T-helper 2 cell (primary cell): Measurements from ENCODE around the gene ZNF451.

ENCODE experiments used
- DNase-seq, 5 experiments: peaks; one replicate each; pipeline versions ENCODE4 v3.0.0 to v3.0.0-alpha.2; 2012 to 2022

The ZNF451 gene

DNA sequence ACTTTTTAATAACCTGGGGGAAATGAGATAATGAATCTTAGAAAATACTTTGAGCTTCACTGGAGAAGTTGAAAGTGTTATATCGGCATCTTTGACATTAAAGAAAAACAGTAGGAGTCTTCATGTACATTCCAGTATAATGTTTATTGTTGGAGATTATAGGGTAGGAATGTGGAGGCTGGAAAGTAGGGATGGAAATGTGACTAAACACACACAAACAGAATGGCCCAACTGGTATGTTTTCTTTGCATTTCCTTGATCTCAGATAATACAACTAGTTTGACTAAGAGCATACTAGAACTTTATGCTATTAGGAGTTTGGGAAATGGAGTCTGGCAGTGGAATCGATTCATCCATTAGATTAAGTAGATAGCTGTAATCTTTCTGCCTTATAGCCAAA lies 72.0 kb downstream of the ZNF451 start:
- no peak for DNase-seq

GRCh38 chr6:57162516-57162915 lies 72.5 kb downstream of the ZNF451 start:
- no peak for DNase-seq

- DNase-seq: no peak
Observed at GRCh38 chr6:57163956-57164355, 74.0 kb downstream of the ZNF451 start.

DNA sequence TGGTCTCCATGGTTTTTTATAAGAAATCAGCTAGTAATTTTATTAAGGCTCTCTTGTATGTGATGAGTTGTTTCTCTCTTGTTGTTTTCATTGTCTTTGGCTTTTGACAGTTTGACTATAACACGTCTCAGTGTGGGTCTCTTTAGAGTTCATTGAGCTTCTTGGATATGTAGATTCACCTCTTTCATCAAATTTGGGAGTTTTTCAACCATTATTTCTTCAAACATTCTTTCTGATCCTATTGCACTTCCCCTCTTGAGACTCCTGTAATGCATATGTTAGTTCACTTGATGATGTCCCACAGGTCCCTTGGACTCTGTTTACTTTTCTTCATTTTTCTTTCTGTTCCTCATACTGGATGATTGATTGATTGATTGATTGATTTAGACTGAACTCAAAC lies 75.1 kb downstream of the ZNF451 start:
- DNase-seq: no peak

DNA sequence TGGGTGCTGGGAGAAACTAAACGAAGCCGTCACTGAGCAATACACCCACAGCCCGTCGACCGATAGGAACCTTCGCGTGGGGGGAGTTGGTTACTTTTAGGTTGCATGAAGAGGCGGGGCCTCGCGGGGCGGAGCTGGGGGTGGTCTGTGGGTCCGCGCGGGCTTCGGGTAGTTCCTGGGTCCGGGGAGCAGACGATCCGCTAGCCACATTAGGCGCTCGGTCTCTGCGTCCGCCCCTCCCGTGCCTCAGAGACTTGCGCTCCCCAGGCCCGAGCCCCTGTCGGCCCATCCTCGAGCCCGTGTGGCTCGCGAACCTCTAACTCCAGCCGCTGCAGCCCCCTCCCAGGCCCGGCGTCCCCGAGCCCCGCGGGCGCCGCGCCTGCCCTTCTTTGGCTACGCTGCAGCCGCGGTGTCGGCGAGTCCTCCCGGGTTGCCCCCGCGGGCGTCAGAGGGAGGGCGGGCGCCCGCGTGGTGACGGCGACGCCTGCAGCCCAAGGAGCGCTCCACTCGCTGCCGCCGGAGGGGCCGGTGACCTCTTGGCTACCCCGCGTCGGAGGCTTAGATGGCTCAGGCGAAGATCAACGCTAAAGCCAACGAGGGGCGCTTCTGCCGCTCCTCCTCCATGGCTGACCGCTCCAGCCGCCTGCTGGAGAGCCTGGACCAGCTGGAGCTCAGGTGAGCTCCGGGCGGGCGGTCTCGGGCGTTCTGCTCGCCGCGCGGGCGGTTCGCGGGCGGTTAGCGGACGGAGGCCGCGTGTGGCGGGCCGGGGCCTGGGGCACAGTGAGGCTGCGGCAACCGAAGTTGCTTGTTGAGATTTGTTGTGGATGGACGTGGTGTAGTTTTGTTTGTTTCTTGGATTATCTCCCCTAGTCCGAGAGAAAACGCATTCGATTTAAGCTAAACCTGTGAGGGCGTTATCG lies 82.4 kb downstream of the ZNF451 start, which contains the start of gene BAG2:
Gene BAG2 (plus strand): TSS at position 191 of the 920 bp plus-strand sequence. CDS start 372 bp downstream, at position 563.
- DNase-seq: peak; percentile 57 to 96 (median 76)

GRCh38 chr6:57173056-57173885 lies 83.3 kb downstream of the ZNF451 start:
- DNase-seq: peak in 2 of 5 experiments; percentile 1 to 66

- no peak for DNase-seq
Observed at GRCh38 chr6:57173886-57174510, 84.0 kb downstream of the ZNF451 start.

GRCh38 chr6:57174511-57174907 lies 84.5 kb downstream of the ZNF451 start:
- DNase-seq: no peak

DNA sequence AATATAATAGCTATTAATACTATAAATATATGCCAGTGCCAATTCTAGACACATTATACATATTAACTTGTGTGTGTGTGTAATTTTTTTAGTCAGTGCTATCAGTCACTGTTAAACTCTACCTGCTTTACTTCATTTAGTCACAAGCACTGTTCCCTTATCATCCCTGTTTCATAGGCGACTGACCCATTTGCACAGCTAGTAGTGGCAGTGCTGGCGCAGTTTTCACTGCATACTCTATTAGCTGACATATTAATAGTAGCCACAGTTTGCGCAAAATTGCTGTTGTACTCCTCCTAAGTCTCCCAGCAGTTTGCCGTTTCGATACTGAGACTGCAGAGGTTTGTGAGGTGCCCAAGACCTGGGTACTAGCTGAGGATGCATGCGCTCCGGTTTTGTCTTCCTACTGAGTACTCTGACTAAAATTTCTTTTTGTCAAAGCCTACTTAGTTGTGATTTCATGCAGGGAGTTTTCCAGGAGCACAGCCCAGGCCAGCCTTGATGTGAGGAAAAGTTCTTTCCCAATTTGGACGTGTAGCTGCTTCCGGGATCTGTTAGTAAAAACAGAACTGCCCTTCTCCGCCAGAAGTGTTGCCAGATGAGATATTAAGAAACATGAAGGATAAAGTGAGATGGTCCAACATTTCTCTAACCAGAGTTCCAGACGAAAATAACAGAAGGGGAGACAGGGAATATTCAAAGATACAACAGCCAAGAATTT lies 87.7 kb downstream of the ZNF451 start:
- DNase-seq: no peak

DNA sequence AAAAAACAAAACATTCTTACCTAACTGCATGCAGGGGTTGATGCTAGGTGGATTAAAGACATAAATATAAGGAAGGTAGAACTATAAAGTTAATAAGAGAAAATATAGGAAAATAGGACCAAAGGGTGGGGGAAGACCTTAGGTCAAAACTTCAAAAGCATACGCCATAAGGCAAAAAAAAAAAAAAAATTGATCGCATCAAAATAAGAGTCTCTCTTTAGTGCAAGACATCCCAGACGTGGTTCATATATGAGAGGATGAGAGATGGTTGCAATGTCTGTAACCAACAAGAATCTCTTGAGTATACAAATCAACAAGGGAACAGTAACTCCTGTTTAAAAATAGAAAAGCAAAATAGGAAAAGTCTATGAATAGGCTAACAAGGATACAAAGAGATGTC lies 90.6 kb downstream of the ZNF451 start:
- DNase-seq: no peak

- DNase-seq: no peak
Observed at GRCh38 chr6:57182017-57182432, 92.0 kb downstream of the ZNF451 start.

DNA sequence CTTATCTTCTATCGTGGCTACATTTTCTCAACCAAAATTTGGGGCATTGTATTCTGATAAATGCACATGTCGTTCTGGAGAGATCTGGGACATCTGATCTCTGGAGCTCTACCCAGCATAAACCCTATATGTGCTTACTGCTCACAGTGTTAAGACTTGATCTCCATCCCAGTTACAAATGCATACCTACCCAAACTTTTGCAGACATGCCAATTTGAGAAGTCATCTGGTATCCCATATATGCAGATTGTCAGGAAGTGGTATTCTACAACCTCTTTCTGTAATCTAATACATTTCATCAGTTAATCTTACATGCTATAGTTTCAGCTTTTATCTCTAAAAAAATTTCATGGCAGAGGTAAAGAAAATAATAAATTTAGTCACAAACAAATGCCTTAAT lies 93.3 kb downstream of the ZNF451 start:
- no peak for DNase-seq

GRCh38 chr6:57190140-57190539 lies 100.2 kb downstream of the ZNF451 start:
- no peak for DNase-seq

DNA sequence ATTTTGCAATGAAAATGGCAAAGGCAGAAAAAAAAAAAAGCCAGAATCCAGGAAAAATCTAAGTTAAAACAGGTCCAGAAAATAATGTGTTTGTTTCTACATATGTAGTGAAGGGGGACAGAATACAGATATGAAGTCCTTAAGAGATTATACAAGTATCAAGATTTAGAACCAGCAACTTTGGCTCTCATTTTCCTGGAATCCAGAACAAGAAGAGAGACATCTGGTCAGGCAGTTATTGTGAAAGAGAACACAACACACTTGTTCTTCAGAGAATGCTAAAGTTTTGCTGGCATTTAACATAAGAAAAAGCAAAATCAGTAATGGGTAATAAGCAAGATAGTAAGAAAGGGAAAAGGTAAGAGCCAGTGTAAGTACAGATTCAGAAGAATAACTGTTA lies 103.2 kb downstream of the ZNF451 start:
- DNase-seq: no peak

DNA sequence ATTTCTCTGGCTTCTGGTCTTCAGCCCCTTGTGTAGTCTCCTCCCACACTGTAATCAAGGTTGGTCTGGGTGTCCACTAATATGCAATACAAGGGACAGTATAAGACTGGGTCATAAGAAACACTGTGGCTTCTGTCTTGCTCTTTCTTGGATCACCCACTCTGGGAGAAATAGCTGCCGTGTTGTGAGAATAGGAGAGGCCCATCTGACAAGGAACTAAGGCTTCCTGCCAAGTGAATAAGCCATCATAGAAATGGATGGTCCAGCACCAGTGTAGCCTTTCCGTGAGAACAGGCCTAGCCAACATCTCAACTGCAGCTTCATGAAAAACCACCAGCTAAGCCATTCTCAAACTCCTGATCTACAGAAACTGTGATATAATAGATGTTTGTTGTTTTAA lies 105.5 kb downstream of the ZNF451 start:
- DNase-seq: no peak

GRCh38 chr6:57198926-57199636 lies 109.1 kb downstream of the ZNF451 start:
- no peak for DNase-seq

DNA sequence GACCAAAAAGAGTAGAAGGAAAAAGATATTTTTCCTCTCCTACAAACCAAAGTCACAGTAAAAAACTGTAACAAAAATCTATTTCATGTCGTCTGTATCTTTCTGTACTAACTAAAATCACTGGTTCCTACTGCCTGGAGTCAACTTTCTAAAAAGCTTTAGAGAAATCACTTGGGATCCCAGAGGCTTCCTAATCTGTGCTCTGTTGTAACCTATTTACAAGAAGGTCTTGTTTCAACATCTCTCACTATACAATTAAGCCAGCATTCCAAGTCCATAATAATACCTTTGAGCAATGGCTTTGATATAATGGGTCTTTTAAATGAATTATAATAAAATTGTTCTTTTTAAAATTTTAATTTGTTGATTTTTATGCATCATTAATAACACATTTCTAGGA lies 111.7 kb downstream of the ZNF451 start:
- DNase-seq: no peak

- no peak for DNase-seq
Observed at GRCh38 chr6:57205550-57206328, 115.8 kb downstream of the ZNF451 start.

DNA sequence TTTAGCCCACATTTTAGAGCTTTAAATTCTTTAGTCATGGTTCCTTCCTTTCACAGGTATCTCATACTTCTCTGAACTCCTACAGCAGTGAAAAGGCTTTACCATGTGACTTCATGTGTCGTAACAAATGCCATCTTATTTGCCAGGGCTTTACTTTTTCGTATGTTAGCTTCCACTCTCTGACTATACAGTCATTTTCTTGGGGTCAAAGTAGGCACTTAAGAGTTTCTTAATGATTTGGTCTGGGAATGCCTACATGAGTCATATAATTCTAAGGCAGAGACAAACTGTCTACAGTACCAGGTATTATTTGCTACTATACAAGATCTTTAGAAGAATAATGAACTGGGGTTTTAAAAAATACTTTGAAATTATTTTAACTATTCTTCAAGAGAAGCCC lies 117.2 kb downstream of the ZNF451 start:
- no peak for DNase-seq

DNA sequence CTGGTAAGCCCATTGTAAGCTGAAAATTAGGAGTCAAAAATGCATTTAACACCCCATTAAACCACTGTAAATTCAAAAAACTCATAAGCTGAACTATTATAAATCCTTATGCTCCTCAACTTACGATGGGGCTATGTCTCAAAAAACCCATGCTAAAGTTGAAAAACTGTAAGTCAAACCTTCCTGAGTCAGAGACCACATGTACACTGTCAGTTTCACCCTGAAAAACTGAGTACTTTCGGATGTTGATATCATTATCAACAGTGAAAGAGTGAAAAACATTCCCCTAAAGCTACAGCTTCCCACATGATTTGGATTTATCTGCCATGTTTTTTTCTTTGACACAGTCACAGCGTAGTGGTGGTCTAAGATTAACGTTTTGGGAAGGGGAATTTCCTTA lies 117.9 kb downstream of the ZNF451 start:
- peak in 1 of 5 experiments; percentile 22 for DNase-seq

GRCh38 chr6:57209030-57209429 lies 119.0 kb downstream of the ZNF451 start:
- DNase-seq: peak in 1 of 5 experiments; percentile 9
